ENCODE data around the gene CCDC159.

- no peak for TF ChIP-seq CTCF (IDR thresholded peaks at IDR 0.05)
- TF ChIP-seq EZH2 (IDR thresholded peaks at IDR 0.05): no peak
These were observed 9.2 kb upstream of the CCDC159 start for GRCh38 chr19:11337080-11337479.

Data from neural progenitor cell (in vitro differentiated cells).